Stimulated activated CD8-positive, alpha-beta memory T cell treated with anti-CD3 and anti-CD28 coated beads, Interleukin-2, amount 100 ng/mL, for 48 hours (primary cell): Measurements from ENCODE around the gene MMEL1.

Experiments
- DNase-seq, 2 donors: peaks; one replicate each; pipeline ENCODE4 v3.0.0-alpha.2; 2020; ENCODE audit warnings: low read depth in 2 of 2

Gene MMEL1

DNA sequence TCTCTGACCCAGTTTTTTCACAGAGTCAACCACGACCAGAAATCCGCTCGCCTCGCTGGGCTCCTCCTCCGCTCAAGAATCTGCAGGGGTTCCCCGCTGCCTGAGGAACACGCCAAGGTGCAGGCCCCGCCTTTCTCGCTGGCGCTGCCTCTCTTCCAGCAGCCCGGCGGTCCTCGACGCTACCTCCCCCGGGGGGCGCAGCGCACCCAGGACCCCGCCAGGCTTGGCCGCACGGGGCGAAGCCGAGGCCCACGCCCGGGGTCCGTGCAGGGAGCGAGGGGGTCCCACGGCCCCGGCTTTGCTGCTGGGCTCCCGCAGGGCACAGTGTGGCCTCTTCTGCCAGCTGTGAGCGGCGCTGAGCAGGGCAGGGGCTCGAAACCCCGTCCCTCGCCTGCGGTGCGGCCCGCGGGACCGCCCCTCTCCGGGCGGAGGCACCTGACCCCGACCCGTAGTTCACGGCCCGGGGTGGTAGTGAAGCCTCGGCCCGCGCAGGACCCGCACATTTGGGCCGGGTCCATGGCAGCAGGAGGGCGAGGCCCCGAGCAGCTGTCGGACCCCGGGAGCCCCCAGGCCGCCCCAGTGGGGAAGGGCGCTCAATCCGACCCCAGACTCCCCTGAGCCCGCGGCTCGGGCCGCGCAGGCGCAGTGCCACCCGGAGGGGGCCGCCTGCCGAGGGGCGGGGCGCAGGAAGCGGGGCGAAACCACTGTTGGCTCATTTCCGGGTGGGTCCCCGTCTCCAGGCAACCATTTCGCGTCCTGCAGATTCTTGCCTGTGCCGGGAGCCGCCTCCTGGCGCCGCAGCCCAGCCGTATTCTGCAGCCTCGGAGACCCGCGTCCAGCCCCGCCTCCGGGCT is 10.0 kb upstream of the MMEL1 start:
- DNase-seq = peak; percentile 90 to 95

DNA sequence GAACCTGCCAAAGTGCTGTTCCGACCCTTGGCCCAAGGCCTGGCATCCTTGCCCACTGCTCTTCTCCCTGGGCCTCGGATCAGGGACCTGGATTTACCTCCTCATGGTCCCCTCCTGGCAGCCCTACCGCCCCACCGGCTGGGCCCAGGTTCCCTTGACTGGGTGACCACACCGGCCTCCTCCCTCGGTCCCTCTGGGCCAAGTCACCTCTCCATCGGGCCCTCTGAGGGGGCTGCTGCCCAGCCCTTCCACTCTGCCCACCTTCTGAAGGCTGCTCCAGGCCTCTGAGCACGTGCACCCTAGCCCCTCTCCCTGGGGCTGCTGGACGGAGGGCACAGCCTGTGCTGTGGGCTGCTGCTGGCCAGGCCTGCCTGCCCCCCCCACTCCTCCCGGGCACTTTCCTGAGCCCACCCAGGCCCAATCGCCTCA is 9.3 kb upstream of the MMEL1 start:
- DNase-seq = no peak

DNA sequence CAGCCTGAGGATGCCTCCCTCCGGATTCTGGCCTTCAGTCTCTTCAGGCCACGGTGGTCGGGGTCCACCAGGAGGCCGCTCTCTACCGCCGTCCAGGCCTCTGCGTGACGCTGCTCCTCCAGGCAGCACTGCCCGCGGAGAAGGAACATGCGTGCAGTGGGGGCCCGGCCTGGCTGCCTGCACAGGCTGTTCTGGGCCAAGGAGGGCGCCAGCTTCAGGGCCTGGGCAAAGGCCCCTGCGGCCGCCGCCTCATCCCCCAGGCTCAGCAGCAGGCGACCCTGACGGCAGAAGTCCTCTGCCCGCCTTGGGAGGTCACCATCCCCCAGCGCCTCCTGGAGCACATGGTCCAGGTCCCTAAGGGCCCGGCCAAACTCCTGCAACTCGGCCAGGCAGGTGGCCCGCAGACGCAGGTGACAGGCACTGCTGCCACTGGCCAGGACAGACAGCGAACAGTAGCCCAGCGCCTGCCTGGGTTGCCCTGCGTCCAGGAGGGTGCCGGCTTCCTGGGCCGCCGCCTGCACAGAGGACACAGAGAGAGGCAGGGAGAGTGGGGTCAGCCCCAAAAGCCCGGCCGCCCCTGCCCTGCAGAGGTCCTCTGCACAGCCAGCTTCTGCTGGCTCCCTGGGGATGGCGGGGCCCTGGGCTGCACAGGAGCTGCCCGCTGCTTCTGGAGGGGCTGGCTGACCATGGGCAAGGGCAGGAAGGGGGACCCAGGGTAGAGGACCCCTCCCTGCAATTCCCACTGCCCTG is 8.7 kb upstream of the MMEL1 start:
- DNase-seq = no peak

DNA sequence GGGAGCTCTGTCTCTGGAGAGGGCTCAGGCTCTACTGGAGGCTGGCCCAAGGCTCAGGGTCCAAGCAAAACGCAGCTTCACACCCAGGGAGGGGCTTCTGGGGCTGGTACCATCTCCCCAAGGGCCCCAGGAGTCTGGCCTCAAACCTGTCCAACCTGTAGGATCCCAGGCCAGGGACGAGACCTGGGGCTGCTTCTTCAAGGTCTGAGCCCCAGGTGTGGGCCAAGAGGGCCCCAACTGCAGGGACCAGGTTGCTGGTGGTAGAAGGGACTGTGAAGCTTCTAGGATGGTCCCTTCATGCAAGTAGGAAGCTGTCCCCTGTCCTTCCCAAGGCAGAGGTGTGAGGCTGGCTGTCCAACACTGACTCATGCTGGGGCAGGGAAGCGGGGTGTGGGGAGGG is 7.8 kb upstream of the MMEL1 start:
- no peak for DNase-seq

DNA sequence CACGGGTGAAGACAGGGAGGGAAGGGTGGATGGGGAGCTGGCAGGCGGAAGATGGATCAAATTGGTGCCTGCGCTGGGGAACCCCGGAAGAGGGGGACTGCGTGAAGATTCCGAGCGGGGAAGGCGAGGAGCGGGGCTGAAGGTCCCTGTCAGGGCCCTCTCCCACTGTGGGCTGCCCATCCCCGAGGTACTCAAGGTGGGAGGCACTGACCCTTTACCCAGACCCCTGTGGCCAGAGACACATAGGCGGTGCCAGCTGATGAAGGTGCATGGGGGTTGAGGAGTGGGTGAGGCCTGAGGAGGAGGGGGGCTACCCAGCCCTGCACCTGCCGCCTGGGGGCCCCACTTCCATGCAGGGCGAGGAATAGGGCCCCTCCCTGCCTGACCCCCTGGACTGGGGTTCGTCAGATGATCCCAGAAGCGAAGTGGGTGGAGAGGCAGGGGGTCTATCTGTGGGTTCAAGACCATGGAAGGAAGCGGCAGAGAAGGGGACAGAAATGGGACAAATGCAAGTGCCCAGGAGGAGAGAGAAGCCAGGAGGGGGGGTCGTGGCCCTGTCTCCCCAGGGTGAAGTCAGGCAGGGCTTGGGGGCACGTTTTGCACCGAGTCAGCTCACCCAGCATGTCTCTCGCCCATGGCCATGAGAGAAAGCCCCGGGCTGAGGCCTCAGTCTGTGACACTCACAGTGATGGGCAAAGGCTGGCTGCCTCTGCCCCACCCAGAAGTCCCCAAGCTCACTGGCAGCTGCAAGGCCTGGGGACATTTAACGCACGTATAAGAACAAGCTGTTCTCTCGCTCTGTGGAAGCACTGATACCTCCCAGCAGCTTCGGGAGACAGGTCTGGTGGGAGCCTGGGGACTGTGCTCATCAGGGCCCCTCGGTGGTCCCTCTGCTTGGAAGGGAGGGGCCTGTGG is 7.0 kb upstream of the MMEL1 start:
- no peak for DNase-seq

DNA sequence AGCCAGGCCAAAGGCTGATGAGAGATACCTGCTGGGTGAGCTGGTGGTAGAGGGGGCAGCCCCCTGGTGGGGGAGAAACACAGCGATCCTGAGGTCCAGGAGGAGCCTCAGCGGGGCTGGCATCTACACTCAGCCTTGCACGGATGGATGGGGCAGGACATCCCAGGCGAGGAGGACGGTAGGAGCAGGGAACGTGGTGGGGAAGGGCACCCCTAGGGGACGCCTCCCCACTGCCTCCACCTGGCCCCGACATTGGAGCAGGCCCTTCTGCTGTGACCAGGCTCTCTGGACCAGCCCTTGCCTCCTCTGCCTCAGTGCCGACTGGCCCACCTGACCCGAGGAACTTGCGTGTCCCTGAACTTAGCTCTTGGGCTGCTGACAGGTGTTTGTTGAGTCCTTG is 6.4 kb upstream of the MMEL1 start:
- no peak for DNase-seq

DNA sequence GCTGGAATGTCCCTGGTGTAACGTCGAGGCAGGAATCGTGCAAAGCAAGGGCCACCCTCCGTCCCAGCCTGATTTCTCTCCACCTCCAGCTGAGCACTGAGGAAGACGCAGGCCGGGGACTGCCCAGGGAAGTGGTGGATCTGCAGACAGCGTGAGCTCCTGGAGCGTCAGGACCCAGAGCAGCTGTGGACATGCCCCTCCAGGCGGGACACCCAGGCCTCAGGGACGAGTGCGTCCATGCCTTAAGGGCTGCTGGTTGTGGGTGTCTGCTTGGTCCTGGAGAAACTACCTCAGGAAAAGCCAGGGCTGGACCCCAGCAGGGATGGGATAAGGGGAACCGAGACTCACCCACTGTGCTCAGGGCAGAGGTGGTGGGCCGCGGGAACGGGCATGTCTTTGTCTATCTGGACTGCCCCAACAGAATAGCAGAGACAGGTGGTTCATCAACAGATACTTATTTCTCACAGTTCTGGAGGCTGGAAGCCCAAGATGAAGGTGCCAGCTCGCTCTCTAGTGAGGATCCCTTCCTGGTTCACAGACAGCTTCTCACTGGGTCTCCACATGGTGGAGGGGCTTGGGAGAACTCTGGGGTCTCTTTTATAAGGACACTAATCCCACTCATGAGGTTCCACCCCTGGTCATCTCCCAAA is 5.8 kb upstream of the MMEL1 start:
- DNase-seq = no peak

DNA sequence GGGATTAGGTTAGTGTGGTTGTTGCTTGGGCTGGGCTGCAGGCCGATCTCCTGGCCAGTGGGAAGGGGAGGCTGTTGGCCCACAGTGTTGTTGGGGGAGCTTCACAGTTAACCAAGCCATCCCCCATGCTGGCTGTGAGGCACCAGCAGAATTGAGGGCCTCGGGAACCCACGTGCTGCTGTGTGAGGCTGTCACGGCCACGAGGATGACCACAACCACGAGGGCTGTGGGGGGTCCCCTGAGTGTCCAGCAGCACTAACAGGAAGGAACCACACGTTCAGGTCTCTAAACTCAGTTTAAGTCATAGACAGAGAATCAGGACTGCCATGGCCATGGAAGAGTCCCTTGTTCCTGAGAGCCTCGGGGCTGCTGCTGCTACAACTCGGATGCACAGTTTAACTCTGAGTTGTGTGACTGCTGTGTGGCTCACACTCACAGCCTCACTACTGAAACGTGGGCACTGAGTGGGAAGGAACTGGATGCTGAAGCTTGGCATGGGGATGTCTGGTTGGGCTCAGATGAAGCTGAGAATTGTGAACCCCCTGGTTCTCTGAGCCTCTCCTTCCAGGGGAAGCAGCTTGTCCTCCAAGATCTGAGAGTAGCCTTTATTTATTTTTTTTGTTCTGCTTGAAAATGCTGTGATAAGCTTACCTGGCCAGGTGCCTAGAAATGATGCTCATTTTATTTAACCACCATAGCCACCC is 4.8 kb upstream of the MMEL1 start:
- no peak for DNase-seq

DNA sequence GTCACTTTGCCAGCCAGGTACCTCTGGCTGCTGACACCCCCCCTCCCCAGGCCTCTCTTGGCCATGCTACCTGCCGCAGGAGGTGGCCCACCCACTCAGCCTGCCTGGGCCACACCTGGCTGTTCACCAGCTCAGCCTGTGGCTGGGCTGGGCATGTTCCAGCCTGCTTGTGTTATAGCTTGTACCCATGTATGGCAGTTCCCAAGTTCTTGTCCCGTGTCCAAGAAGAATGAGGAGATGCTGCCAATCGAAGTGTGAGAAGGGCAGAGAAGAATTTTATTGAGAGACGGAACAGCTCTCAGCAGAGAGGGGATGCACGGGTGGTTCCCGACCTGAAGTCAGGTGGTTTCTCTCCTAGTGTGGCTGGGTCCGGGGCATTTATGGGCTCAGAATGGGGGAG is 3.9 kb upstream of the MMEL1 start:
- no peak for DNase-seq

DNA sequence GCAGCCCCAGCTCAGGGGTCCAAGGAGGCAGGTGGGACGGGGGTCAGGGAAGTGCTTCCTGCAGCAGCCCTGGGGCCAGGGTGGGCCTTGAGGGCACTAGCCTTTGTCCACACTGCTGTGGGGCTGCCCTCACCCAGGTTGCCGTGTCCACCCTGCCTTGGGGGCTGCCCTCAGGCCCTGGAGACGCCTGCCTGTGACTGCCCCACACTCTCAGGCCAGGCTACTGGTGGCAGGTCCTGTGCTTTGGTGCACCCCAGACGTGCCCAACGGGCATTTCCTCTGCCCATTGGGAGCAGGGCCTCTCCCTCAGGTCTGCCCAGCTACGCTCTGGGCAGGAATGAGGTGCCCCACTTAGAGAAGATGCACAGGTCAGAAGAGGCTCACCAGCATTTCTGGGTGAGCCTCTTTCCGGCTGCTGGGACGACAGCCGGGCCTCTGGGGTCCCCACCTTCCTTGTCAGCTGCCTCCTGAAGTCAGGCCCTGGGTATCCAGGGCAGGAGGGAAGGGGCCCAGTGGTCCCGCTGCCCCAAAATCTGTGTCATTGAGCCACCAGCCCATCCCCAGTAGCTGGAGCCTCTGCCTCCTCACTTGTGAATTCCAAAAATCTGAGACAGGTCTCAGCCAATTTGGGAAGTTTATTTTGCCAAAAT is 2.7 kb upstream of the MMEL1 start:
- DNase-seq = no peak

DNA sequence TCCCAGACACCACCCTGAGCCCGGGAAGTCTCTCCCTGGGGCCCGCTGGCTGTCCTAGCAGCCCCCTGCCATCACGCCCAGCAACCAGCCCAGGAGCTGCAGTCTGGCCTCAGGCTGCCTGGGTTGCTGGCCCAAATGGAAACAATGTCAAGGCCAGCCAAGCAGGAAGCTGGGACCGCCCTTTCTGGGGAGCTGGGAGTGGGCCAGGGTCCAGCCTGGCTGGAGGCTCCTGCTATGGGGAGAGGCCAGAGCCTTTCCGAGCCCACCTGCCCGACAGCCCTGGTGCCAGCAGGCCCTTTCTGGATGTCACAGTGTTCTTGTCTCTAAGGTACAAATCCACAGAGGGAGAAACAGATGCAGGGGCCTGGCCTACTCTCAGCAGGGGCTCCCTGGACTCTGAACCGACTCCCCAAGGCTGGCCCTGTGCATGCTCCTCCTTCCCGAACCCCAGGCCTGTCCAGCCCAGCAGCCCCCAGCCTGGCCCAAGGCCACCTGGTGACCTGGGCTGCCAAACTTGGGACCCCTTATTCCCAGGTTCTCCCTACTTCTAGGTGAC is 1.2 kb upstream of the MMEL1 start:
- no peak for DNase-seq

DNA sequence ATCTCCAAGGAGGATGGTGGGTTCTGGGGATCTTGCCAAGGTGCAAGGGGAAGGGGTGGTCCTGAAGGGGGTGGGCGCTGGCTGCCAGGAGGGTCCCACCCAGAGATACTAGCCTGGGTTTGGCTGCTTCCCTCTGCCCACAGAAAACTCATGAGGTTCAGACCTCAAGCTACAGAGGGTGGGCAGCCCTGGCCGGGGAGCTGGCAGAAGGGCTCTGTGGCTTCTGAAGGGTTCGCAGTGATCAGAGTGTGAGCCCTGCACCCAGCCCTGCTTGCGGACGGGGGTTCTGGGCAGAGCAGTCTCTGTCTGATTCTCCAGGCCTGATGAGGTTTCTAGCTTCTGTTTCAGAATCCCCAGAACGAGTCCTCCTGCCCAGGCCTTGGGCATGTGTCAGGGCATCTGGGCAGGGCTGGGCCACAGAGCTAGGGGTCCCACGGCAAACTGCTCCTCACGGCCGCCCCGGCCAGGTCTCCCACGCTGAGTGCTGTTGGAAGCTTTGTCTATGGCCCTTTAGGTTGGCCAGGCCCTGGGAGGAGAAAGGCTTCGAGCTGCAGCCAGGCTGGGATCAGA is 635 bp upstream of the MMEL1 start:
- DNase-seq = no peak

DNA sequence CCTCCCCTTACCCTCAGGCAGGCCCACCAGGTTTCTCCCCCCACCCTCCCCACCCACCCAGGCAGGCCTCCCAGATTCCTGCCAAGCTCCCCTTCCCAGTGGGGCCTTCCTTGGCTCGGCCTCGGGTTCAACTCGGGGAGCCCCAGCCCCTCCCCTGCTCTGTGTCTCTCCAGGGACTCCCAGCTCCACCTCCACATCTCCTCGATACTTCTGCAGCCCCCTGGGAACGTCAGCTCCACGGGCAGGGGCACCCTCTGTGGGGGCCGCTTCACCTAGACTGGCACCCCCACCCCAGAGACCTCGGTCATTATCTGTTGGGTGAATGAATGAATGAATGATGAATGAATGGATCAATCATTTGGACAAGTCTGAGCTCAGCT is 775 bp downstream of the MMEL1 start:
- DNase-seq = no peak

DNA sequence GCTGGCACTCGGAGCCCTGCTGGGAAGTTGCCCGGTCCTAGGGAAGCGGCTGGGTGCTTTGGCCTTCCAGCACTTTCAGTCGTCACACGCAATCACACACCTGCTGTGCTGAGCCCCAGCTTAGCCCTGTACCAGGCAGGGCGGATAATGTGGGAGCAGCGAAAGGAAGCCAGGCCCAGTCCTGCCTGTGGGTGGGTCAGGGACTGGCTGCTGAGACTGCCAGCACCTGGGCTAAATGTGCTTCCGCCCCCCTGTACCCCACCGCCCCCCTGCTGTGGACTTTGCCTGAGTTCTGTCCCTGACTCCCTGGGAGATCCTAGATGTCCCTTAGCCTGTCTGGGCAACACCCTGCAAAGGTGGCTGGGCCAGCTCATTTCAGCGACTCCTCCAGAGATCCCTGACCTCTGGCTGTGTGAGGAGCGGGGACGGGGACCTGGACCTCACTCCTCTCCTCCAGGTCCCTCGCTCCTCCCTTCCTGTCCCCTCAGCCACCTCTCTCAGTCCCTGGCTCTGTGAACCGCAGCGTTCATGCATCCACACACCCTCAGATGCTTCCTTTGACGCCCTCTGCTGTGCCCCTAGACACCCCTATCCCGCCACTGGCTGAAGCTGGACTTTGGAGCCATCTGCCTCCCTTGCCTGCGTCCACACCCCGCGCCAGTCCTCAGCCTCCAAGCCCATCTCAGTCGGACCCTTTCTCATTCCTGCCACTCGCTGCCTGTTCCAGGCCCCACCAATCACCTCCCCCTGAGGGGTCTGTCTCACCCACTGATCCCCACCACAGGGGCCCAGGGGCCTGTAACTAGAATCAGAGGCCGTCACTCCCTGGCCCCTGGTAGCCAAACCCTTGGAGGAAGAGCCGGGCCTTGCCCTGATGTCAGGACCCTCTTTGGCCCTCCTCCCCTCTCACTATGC is 1.4 kb downstream of the MMEL1 start:
- no peak for DNase-seq

DNA sequence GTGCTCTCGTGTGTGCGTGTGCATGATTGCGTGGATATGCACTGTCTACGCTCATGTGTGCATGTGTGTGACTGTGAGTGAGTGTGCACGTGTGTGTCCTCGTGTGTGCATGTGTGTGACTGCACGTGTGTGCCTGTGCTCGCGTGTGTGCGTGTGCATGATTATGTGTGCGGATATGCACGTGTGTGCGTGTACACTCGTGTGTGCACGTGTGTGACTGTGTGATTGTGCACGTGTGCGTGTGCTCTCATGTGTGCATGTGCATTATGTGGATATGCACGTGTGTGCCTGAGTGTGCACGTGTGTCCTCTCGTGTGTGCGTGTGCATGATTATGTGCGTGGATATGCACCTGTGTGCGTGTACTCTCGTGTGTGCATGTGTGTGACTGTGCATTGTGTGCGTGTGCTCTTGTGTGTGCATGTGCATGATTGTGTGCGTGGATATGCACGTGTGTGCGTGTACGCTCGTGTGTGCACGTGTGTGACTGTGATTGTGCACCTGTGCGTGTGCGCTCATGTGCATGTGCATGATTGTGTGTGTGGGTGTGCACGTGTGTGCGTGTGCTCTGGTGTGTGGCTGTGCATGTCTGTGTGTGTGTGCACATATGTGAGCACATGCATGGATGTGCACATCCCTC is 2.2 kb downstream of the MMEL1 start:
- DNase-seq = no peak

DNA sequence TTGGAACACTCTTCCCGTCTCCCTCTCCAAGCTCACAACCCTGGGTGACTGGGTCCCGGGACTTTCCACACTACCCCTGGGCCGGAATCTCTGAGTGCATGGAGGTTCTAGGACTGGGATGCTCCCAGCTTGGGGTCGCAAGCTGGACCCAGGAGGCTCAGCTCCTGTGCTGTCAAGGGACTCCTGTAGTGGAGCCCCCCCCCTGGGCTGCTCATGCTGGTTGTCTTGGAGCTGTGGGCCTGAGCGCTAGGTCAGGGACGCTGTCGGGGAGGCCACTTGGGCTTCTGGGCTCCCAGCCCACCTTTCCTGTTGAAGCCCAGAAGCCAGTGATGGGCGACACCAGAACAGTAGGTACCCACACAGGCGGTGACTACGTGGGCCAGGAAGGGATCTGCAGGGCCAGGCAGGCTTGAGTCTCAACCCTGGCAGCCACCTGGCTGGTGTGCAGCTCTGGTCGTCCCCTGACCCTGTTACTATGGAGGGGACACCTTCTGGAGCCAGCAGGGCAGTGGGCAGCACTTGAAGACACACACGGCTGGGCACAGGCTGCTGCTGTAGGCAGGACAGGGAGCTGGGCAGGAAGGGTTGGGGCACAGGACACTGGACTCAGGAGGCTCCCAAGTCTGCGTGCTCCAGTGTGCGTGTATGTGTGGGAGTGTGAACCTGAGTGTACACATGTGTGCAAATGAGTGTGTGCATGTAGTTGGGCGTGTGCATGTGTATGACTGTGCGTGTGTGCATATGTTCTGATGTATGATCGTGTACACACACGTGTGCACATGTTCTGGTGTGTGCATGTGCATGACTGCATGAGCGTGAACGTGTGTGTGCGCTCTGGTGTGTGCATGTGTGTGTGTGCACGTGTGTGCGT is 3.0 kb downstream of the MMEL1 start:
- no peak for DNase-seq

DNA sequence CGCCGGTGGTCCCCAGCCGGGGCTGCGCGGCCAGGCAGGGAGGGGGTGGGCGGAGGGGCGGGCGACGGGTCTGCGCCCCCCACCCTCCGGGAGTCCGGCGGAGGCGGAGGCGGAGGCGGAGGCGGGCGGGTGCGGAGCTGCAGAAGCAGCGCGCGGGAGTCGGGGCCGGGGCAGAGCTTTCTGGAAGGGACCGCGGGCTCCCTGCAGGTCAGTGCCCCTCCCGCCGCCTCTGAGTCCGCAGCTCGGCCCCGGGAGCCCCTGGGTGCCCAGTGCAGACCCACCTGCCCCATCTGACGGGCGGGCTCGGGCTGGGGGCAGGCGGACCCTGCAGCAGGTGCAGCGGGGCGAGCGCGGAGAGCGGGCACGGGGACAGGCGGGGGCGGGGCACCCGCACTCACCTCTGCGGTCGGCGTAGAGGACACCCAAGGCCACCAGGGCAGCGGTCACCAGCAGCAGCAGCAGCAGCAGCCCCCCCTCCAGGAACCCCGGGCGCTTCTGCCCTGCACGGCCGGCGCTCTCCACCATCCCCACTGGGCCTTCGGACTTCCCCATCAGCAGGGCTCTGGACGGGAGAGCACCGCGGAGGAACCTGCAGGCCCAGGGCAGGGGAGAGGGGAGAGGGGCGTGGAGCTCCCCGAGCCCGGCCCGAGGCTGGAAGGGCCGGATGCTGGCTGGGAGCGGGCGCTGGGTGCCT is 3.7 kb downstream of the MMEL1 start:
- no peak for DNase-seq
